HG03060 (cell line): ENCODE data around the gene ELK1.

ENCODE experiments used
- ATAC-seq: cut with Tn5 transposase; IDR thresholded peaks from one replicate; pipeline ENCODE4 v1.9.1; 2021; ENCODE audit warnings: low read depth, moderate number of reproducible peaks; ENCODE audit not compliant: unreplicated experiment

Gene ELK1

GRCh38 chrX:47646636-47647035, 3.7 kb downstream of the ELK1 start:
- no peak for ATAC-seq

- no peak for ATAC-seq
Observed at GRCh38 chrX:47645530-47645929, 4.8 kb downstream of the ELK1 start.

- ATAC-seq: no peak
Observed at GRCh38 chrX:47644557-47645091, 5.7 kb downstream of the ELK1 start.

- ATAC-seq: no peak
Observed at GRCh38 chrX:47643926-47644325, 6.4 kb downstream of the ELK1 start.

- ATAC-seq: no peak
Observed at GRCh38 chrX:47638816-47639215, 11.5 kb downstream of the ELK1 start.

- ATAC-seq: no peak
Observed at GRCh38 chrX:47637546-47638195, 12.7 kb downstream of the ELK1 start.

GRCh38 chrX:47634871-47635575, 15.3 kb downstream of the ELK1 start:
- ATAC-seq: no peak

- ATAC-seq: no peak
Observed at GRCh38 chrX:47633689-47634590, 16.4 kb downstream of the ELK1 start.

GRCh38 chrX:47632666-47633065, 17.7 kb downstream of the ELK1 start:
- ATAC-seq: no peak

- no peak for ATAC-seq
Observed at GRCh38 chrX:47631676-47632075, 18.7 kb downstream of the ELK1 start.

- no peak for ATAC-seq
Observed at GRCh38 chrX:47629419-47630200, 20.8 kb downstream of the ELK1 start, which contains the start of gene CFP. Gene CFP, minus strand, starts transcription at chrX:47629930. Its CDS starts 86 bp downstream, at chrX:47629844.

- no peak for ATAC-seq
Observed at GRCh38 chrX:47628982-47629381, 21.4 kb downstream of the ELK1 start.

- no peak for ATAC-seq
Observed at GRCh38 chrX:47625365-47625764, 25.0 kb downstream of the ELK1 start.

- no peak for ATAC-seq
Observed at GRCh38 chrX:47623540-47624027, 26.8 kb downstream of the ELK1 start.

GRCh38 chrX:47621851-47622250, 28.5 kb downstream of the ELK1 start:
- no peak for ATAC-seq

GRCh38 chrX:47620303-47620685, 30.1 kb downstream of the ELK1 start:
- no peak for ATAC-seq

- no peak for ATAC-seq
Observed at GRCh38 chrX:47619486-47620302, 30.7 kb downstream of the ELK1 start, which contains the start of gene SYN1. Gene SYN1, minus strand, starts transcription at chrX:47619857. Its CDS starts 129 bp downstream, at chrX:47619728.

GRCh38 chrX:47618923-47619485, 31.4 kb downstream of the ELK1 start:
- ATAC-seq: no peak

GRCh38 chrX:47614618-47615017, 35.7 kb downstream of the ELK1 start:
- ATAC-seq: no peak
